Measurements from ENCODE around the gene CHMP6. TPM values are rescaled to one million over a fixed set of nuclear protein-coding genes. Genes with fewer than 3 reads are reported as not detected.

CHMP6 gene
- total RNA-seq, 3 donors from 2014 or later: 18.6 to 30.2 (median 27.7) TPM

DNA sequence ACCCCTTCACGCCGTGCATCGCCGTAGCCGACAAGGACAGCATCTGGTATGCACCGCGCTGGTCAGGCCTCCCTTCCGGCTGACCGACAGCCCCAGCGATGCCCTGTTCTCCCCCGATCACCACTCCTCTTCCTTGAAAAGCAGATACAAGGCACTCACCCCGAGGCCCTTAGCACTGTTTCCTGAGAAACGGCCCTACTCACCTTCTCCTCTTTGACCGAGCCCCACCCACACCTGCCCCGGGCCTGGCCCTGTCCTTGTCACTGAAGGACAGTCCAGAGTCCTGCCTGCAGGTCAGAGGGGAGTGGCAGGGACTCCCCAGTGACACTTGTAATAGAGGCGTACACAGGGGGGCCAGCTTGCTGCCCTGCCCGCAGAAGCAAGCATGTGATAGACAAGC is 45.9 kb upstream of the CHMP6 start:
- Histone ChIP-seq H3K36me3 (no peaks in the 10 kb centered on the region), H3K4me1 (peaks cover 0 to 11% of the 10 kb centered on the region in 2 donors), H3K4me3 (no peak overlapping the region), H3K27ac (no peak overlapping the region), H3K27me3 (no peaks in the 10 kb centered on the region), H3K9me3 (no peaks in the 10 kb centered on the region)
- intact Hi-C loops (cut with DNase I; ENCODE audit: low total_unique reads): no loop called here
- no peak for TF ChIP-seq POLR2A (IDR thresholded peaks at IDR 0.05)
- TF ChIP-seq, protein P1, sequence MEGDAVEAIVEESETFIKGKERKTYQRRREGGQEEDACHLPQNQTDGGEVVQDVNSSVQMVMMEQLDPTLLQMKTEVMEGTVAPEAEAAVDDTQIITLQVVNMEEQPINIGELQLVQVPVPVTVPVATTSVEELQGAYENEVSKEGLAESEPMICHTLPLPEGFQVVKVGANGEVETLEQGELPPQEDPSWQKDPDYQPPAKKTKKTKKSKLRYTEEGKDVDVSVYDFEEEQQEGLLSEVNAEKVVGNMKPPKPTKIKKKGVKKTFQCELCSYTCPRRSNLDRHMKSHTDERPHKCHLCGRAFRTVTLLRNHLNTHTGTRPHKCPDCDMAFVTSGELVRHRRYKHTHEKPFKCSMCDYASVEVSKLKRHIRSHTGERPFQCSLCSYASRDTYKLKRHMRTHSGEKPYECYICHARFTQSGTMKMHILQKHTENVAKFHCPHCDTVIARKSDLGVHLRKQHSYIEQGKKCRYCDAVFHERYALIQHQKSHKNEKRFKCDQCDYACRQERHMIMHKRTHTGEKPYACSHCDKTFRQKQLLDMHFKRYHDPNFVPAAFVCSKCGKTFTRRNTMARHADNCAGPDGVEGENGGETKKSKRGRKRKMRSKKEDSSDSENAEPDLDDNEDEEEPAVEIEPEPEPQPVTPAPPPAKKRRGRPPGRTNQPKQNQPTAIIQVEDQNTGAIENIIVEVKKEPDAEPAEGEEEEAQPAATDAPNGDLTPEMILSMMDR (IDR thresholded peaks at IDR 0.05): no peak
- no peak for TF ChIP-seq POLR2AphosphoS5 (IDR thresholded peaks at IDR 0.05)
- DNase-seq (ENCODE audit: low spot score in 2 of 2): no peak

DNA sequence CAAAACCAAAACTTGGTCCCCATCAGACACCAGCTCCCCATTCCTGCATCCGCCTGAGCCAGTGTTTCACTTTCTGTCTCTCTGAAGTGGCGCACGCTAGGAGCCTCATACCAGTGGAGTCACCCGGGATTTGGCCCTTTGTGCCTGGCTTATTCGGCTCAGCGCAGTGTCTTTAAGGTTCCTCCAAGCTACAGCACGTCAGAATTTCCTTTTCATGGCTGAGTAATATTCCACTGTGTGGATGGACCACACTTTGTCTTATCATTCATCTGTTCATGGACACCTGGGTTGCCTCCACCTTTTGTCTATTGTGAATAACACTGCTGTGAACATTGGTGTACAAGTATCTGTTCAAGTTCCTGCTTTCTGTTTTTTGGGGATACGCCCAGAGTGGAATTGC is 45.2 kb upstream of the CHMP6 start:
- Histone ChIP-seq H3K4me1 (peaks cover 0 to 11% of the 10 kb centered on the region in 2 donors), H3K4me3 (no peak overlapping the region), H3K27me3 (no peaks in the 10 kb centered on the region), H3K9me3 (no peaks in the 10 kb centered on the region), H3K27ac (no peak overlapping the region), H3K36me3 (no peaks in the 10 kb centered on the region)
- DNase-seq (ENCODE audit: low spot score in 2 of 2): no peak
- intact Hi-C loops (cut with DNase I; ENCODE audit: low total_unique reads): no loop called here
- TF ChIP-seq, protein P1 (IDR thresholded peaks at IDR 0.05): no peak
- TF ChIP-seq POLR2A (IDR thresholded peaks at IDR 0.05): no peak
- TF ChIP-seq POLR2AphosphoS5 (IDR thresholded peaks at IDR 0.05): no peak

DNA sequence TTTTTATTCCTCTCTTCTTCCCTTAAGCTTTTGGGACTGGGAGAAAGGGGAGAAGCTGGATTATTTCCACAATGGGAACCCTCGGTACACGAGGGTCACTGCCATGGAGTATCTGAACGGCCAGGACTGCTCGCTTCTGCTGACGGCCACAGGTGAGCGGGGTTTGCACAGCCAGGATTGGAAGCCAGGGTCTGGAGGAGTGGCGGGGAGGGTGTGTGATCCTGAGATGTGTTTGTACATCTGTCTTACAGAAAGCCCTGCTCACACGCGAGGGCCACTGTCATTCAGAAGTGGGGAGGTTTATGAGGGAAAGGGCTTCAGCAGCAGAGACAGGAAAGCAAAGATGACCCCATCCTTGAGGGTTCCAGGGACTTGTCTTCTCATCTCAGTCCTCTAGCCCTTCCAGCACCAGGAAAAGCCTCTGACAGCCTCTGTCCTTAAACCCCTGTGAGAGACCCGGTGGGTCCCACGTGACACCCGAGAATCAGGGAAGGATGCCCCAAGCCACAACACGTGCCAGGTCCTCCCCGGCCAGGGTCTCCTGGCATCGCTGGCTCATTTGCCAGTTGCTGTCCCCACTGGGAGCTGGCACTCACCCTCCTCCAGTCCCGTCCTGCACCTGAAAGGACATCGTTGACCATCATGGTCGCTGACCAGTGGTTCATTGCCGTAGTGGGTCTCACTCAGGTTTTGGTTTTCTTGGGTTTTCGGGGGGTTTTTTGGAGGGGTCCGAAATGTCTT is 44.3 kb upstream of the CHMP6 start:
- intact Hi-C loops (cut with DNase I; ENCODE audit: low total_unique reads): no loop called here
- Histone ChIP-seq H3K4me1 (peaks cover 0 to 2% of the 10 kb centered on the region in 2 donors), H3K4me3 (no peak overlapping the region), H3K27me3 (no peaks in the 10 kb centered on the region), H3K27ac (no peak overlapping the region), H3K36me3 (no peaks in the 10 kb centered on the region), H3K9me3 (no peaks in the 10 kb centered on the region)
- TF ChIP-seq, protein P1 (IDR thresholded peaks at IDR 0.05): no peak
- TF ChIP-seq POLR2AphosphoS5 (IDR thresholded peaks at IDR 0.05): no peak
- TF ChIP-seq POLR2A (IDR thresholded peaks at IDR 0.05): no peak
- DNase-seq (ENCODE audit: low spot score in 2 of 2): no peak

DNA sequence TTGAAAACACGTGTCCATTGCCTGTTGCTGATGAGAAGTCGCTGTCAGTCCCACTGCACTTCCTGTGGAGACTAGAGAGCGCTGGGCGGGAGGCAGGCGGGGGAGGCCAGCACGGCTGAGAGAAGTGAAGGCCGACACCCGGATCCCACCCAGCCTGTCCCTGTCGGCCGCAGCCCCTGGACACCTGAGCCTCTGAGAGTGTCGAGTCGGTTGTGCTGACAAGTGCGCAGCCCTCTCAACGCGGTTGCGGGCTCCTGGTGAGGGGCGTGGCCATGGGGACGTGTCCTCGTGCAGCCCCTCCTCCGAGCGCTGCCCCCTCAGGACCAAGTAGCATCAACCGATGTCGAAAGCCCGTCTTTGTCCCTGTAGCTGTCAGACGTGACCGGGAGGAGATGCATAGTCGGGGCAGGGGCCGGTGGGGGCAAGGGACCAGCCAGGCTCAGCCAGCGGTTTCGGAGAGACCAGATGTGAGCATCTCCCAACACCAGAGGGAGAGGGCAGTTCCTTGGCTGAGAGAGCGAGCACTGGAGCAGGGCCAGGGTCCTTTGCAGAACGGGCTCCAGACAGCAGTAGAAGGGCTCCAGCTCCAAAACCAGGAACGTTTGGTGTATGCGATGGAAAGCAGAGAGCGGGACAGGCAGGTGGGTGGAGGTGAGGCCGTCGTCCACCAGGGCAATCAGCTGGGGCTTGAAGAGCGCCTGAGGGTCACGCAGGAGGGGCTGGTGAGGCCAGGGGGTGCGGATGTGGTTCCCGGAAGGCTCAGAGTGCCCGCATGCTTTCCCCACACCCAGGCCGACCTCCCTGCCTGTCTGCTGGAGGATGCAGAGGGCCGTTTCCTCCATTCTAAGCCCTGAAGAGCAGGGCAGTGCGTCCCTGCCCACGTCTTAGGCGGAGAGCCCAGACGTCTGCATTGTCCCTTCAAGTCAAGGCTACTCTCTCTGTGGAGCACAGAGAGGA is 43.3 kb upstream of the CHMP6 start:
- TF ChIP-seq, protein P1 (IDR thresholded peaks at IDR 0.05): no peak
- TF ChIP-seq POLR2A (IDR thresholded peaks at IDR 0.05) (no peak), POLR2AphosphoS5 (IDR thresholded peaks at IDR 0.05) (no peak)
- intact Hi-C loops (cut with DNase I; ENCODE audit: low total_unique reads): no loop called here
- Histone ChIP-seq H3K27ac (no peak overlapping the region), H3K27me3 (no peaks in the 10 kb centered on the region), H3K9me3 (no peaks in the 10 kb centered on the region), H3K36me3 (no peaks in the 10 kb centered on the region), H3K4me3 (no peak overlapping the region), H3K4me1 (no peaks in the 10 kb centered on the region)
- DNase-seq (ENCODE audit: low spot score in 2 of 2): no peak

Data from breast epithelium (tissue), 4 donors.